ENCODE results near the gene THEMIS2.
"Not testable (repeated sequence)": the region's sequence is repeated elsewhere in the genome, so short reads cannot be mapped to it uniquely, and the experiment has no call there.

THEMIS2 gene

GRCh38 chr1:27855085-27855484 is 17.3 kb upstream of the THEMIS2 start:
- H3K36me3 Mint-ChIP-seq (ENCODE audit: low read depth): peaks cover 26% of the 10 kb centered on the region
- no peaks in the 10 kb centered on the region for H3K27me3 Mint-ChIP-seq (ENCODE audit: low read depth)
- no peaks in the 10 kb centered on the region for H3K4me1 Mint-ChIP-seq
- TF ChIP-seq CTCF (IDR thresholded peaks at IDR 0.05; ENCODE audit: unreplicated experiment in 3 of 3): no peak
- H3K4me3 Mint-ChIP-seq: no peak overlapping the region
- H3K27ac Mint-ChIP-seq: no peak overlapping the region
- H3K9me3 Mint-ChIP-seq: peaks cover 7% of the 10 kb centered on the region

GRCh38 chr1:27856561-27857343 is 15.6 kb upstream of the THEMIS2 start:
- no peak overlapping the region for H3K4me3 Mint-ChIP-seq
- no peaks in the 10 kb centered on the region for H3K4me1 Mint-ChIP-seq
- H3K9me3 Mint-ChIP-seq: peaks cover 2% of the 10 kb centered on the region
- H3K27me3 Mint-ChIP-seq (ENCODE audit: low read depth): no peaks in the 10 kb centered on the region
- H3K27ac Mint-ChIP-seq: no peak overlapping the region
- no peak for TF ChIP-seq CTCF (IDR thresholded peaks at IDR 0.05; ENCODE audit: unreplicated experiment in 3 of 3)
- H3K36me3 Mint-ChIP-seq (ENCODE audit: low read depth): peaks cover 10% of the 10 kb centered on the region

GRCh38 chr1:27857552-27857951 is 14.8 kb upstream of the THEMIS2 start:
- H3K27ac Mint-ChIP-seq; H3K36me3 Mint-ChIP-seq (ENCODE audit: low read depth); H3K9me3 Mint-ChIP-seq; H3K4me3 Mint-ChIP-seq; H3K4me1 Mint-ChIP-seq; H3K27me3 Mint-ChIP-seq (ENCODE audit: low read depth): not testable (repeated sequence)

- TF ChIP-seq CTCF (IDR thresholded peaks at IDR 0.05; ENCODE audit: unreplicated experiment in 3 of 3): peak; percentile 88 to 93 (median 92)
- peaks cover 6% of the 10 kb centered on the region for H3K36me3 Mint-ChIP-seq (ENCODE audit: low read depth)
- peaks cover 6% of the 10 kb centered on the region for H3K4me1 Mint-ChIP-seq
- H3K9me3 Mint-ChIP-seq: peaks cover 2% of the 10 kb centered on the region
- no peak overlapping the region for H3K27ac Mint-ChIP-seq
- no peaks in the 10 kb centered on the region for H3K27me3 Mint-ChIP-seq (ENCODE audit: low read depth)
- H3K4me3 Mint-ChIP-seq: no peak overlapping the region
Measured at GRCh38 chr1:27858072-27858948, 14.0 kb upstream of the THEMIS2 start.

GRCh38 chr1:27858949-27859576 is 13.3 kb upstream of the THEMIS2 start:
- H3K9me3 Mint-ChIP-seq: peaks cover 2% of the 10 kb centered on the region
- H3K4me1 Mint-ChIP-seq: peaks cover 6% of the 10 kb centered on the region
- no peak overlapping the region for H3K27ac Mint-ChIP-seq
- H3K36me3 Mint-ChIP-seq (ENCODE audit: low read depth): peaks cover 6% of the 10 kb centered on the region
- no peak overlapping the region for H3K4me3 Mint-ChIP-seq
- TF ChIP-seq CTCF (IDR thresholded peaks at IDR 0.05; ENCODE audit: unreplicated experiment in 3 of 3): no peak
- H3K27me3 Mint-ChIP-seq (ENCODE audit: low read depth): no peaks in the 10 kb centered on the region

GRCh38 chr1:27861436-27861835 is 10.9 kb upstream of the THEMIS2 start:
- Mint-ChIP-seq H3K36me3 (ENCODE audit: low read depth) (no peaks in the 10 kb centered on the region), H3K4me3 (no peak overlapping the region), H3K9me3 (no peaks in the 10 kb centered on the region), H3K27me3 (ENCODE audit: low read depth) (no peaks in the 10 kb centered on the region), H3K27ac (no peak overlapping the region), H3K4me1 (peaks cover 6% of the 10 kb centered on the region)
- TF ChIP-seq CTCF (IDR thresholded peaks at IDR 0.05; ENCODE audit: unreplicated experiment in 3 of 3): no peak

Measured in nephron (organoid).